ENCODE results near the gene MSRB3. TPM values are rescaled to one million over a fixed set of nuclear protein-coding genes. Genes with fewer than 3 reads are reported as not detected.

Gene MSRB3
- polyA plus RNA-seq, 1 donor (not counting 4 experiments of a cell fraction or from before 2014, with no cell fraction given) = 12.3 TPM

DNA sequence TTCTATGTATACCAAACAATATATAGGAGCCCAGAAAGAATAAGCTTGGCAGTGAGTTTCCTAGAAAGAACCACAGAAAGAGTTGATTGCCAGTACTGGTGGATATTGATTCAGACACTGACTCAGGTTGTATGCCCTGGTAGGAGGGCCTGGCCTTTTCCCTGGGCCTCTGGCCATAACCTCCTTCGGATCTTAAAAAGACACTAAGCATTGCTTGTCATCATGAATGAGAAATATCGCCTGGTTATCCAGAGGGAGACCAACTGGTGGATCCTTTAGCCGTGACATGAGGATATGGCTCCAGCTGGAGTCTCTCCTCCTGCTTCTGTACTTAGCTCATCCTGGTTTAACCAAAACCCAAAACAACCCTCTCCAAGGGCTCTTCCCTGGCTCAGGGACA lies 231.5 kb downstream of the MSRB3 start:
- no peaks in the 10 kb centered on the region for H4K20me1 ChIP-seq (ENCODE audit: control insufficient read depth, extremely low read depth, insufficient read depth, low read length)
- no peak overlapping the region for H3K4me2 ChIP-seq (ENCODE audit: control insufficient read depth, extremely low read depth, insufficient read depth, low read depth, low read length)
- H3K4me1 ChIP-seq (ENCODE audit: control insufficient read depth, extremely low read depth, insufficient read depth, low read length) = no peaks in the 10 kb centered on the region
- H2AFZ ChIP-seq (ENCODE audit: control insufficient read depth, low read length) = no peak overlapping the region
- H3K27me3 ChIP-seq (ENCODE audit: control insufficient read depth, extremely low read depth, insufficient read depth, low read length) = peaks cover 5% of the 10 kb centered on the region
- H3K27ac ChIP-seq (ENCODE audit: control insufficient read depth, insufficient read depth, low read length) = no peak overlapping the region
- FAIRE-seq (no peak), DNase-seq (ENCODE audit: low read depth, low spot score) (no peak)
- no peaks in the 10 kb centered on the region for H3K9me3 ChIP-seq (ENCODE audit: control insufficient read depth, low read depth, low read length)
- H3K36me3 ChIP-seq (ENCODE audit: control insufficient read depth in 2 of 2, extremely low read depth in 1 of 2, insufficient read depth in 2 of 2, low read length in 2 of 2) = no peaks in the 10 kb centered on the region
- TF ChIP-seq CTCF (optimal IDR thresholded peaks at IDR 0.05 in 1 of 3, IDR thresholded peaks at IDR 0.05 in 1 of 3, conservative IDR thresholded peaks at IDR 0.05 in 1 of 3; ENCODE audit: extremely low read depth in 1 of 3, insufficient read depth in 2 of 3, low read length in 3 of 3) = no peak
- no peak for TF ChIP-seq EZH2 (IDR thresholded peaks at IDR 0.05; ENCODE audit: low read length)
- dilution Hi-C loops (cut with MboI; ENCODE audit: extremely low pct_ligation_motif_present, low sequenced_read_pairs) = no loop called here
- no peaks in the 10 kb centered on the region for H3K9me1 ChIP-seq (ENCODE audit: control insufficient read depth, extremely low read depth, insufficient read depth, low read length)
- no peak overlapping the region for H3K9ac ChIP-seq (ENCODE audit: control insufficient read depth, extremely low read depth, insufficient read depth, low read length)
- H3K4me3 ChIP-seq (ENCODE audit: control insufficient read depth in 2 of 3, extremely low read depth in 1 of 3, insufficient read depth in 2 of 3, low read depth in 1 of 3, low read length in 3 of 3) = no peak overlapping the region
- no peaks in the 10 kb centered on the region for H3K79me2 ChIP-seq (ENCODE audit: control insufficient read depth, insufficient read depth, low read length)

DNA sequence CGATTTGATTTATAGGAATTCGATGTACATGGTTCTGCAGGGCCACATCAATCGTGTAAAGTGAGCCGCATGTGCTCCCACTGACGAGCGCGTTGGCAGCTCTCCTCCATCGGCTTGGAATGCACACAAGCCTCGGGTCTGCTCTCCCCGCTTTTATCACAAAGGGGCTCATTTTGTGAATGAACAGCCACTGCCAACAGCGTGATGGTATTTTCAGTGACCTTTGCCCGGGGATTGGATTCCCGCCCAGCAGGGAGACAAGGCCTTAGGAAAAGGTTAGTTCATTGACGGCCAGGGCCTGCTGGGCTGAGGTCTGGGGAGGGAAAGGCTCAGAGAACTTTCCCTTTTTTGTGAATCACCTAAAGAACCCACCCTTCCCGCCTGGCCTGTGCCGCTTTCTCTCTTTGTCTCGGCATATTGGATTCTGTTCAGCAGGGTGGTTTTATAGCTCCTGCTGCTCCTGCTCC lies 232.1 kb downstream of the MSRB3 start:
- Histone ChIP-seq H3K4me3 (ENCODE audit: control insufficient read depth in 2 of 3, extremely low read depth in 1 of 3, insufficient read depth in 2 of 3, low read depth in 1 of 3, low read length in 3 of 3) (no peak overlapping the region), H3K9ac (ENCODE audit: control insufficient read depth, extremely low read depth, insufficient read depth, low read length) (no peak overlapping the region), H3K9me3 (ENCODE audit: control insufficient read depth, low read depth, low read length) (no peaks in the 10 kb centered on the region), H3K27me3 (ENCODE audit: control insufficient read depth, extremely low read depth, insufficient read depth, low read length) (peaks cover 5% of the 10 kb centered on the region), H3K9me1 (ENCODE audit: control insufficient read depth, extremely low read depth, insufficient read depth, low read length) (no peaks in the 10 kb centered on the region), H3K79me2 (ENCODE audit: control insufficient read depth, insufficient read depth, low read length) (no peaks in the 10 kb centered on the region), H4K20me1 (ENCODE audit: control insufficient read depth, extremely low read depth, insufficient read depth, low read length) (no peaks in the 10 kb centered on the region), H3K4me2 (ENCODE audit: control insufficient read depth, extremely low read depth, insufficient read depth, low read depth, low read length) (no peak overlapping the region), H3K27ac (ENCODE audit: control insufficient read depth, insufficient read depth, low read length) (no peak overlapping the region), H3K36me3 (ENCODE audit: control insufficient read depth in 2 of 2, extremely low read depth in 1 of 2, insufficient read depth in 2 of 2, low read length in 2 of 2) (no peaks in the 10 kb centered on the region), H2AFZ (ENCODE audit: control insufficient read depth, low read length) (no peak overlapping the region), H3K4me1 (ENCODE audit: control insufficient read depth, extremely low read depth, insufficient read depth, low read length) (no peaks in the 10 kb centered on the region)
- TF ChIP-seq EZH2 (IDR thresholded peaks at IDR 0.05; ENCODE audit: low read length) (no peak), CTCF (optimal IDR thresholded peaks at IDR 0.05 in 1 of 3, IDR thresholded peaks at IDR 0.05 in 1 of 3, conservative IDR thresholded peaks at IDR 0.05 in 1 of 3; ENCODE audit: extremely low read depth in 1 of 3, insufficient read depth in 2 of 3, low read length in 3 of 3) (no peak)
- dilution Hi-C loops (cut with MboI; ENCODE audit: extremely low pct_ligation_motif_present, low sequenced_read_pairs) = no loop called here
- FAIRE-seq (no peak), DNase-seq (ENCODE audit: low read depth, low spot score) (no peak)
